Epithelial cell of esophagus (primary cell): ENCODE data around the gene FABP2.
A peak's percentile ranks its signal among the peaks of the same experiment; 100 is the strongest.
"Not testable (repeated sequence)": the region's sequence is repeated elsewhere in the genome, so short reads cannot be mapped to it uniquely, and the experiment has no call there.

Source experiments
- DNase-seq: peaks from one replicate; pipeline ENCODE4 v3.0.0; 2010; ENCODE audit warnings: low read depth
- H3K4me3 ChIP-seq: 2 replicates; pipeline ENCODE4 v1.5.1; 2011; ENCODE audit warnings: mild to moderate bottlenecking, low read length, control low read depth
- TF ChIP-seq, protein P1 (sequence below): IDR thresholded peaks from 2 replicates; pipeline ENCODE4 v1.5.1; 2011; ENCODE audit warnings: low read depth, mild to moderate bottlenecking, low read length, control low read depth, inconsistent platforms; ENCODE audit not compliant: insufficient read depth; ENCODE audit errors: missing control alignments

Gene FABP2

DNA sequence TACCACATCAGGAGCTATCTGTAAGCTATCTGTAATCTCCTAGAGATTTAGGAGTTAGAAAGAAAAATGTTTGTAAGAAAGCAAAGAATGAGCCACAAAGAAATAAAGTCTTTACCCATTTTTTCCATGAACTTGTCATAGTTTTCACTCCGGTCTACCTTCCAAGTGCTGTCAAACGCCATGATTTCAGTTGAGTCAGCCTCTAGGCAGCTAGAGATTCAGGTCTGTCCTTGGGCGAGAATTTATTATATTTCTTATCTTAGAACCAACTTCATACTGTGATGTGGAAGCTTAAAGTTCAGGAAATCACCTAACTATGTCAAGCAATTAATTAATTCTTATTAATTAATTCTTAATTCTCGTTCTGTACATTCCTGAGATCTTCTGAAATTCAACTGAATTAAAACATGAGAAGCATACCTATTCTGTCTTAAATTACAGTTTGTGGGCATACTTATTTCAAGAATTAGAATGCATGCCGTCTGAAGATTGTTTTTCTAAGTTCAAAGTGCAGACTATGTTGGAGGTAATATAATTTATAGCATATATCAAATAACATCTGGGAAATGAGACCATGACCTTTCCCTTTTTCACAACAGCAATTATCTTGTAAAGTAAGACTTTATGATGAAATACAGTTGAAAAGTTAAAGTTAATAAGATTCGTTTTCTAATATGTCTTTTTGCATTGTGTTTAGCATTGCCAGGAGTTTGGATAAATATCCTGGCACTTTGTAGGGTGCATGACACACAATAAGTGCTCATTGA, at the start of gene FABP2:
Gene FABP2 (minus strand): TSS at position 218 of the 767 bp plus-strand sequence. CDS start 36 bp downstream, at position 182.
- no peak for DNase-seq
- TF ChIP-seq, protein P1, sequence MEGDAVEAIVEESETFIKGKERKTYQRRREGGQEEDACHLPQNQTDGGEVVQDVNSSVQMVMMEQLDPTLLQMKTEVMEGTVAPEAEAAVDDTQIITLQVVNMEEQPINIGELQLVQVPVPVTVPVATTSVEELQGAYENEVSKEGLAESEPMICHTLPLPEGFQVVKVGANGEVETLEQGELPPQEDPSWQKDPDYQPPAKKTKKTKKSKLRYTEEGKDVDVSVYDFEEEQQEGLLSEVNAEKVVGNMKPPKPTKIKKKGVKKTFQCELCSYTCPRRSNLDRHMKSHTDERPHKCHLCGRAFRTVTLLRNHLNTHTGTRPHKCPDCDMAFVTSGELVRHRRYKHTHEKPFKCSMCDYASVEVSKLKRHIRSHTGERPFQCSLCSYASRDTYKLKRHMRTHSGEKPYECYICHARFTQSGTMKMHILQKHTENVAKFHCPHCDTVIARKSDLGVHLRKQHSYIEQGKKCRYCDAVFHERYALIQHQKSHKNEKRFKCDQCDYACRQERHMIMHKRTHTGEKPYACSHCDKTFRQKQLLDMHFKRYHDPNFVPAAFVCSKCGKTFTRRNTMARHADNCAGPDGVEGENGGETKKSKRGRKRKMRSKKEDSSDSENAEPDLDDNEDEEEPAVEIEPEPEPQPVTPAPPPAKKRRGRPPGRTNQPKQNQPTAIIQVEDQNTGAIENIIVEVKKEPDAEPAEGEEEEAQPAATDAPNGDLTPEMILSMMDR, result no peak
- H3K4me3 ChIP-seq, result no peak within 1 kb of the TSS

DNA sequence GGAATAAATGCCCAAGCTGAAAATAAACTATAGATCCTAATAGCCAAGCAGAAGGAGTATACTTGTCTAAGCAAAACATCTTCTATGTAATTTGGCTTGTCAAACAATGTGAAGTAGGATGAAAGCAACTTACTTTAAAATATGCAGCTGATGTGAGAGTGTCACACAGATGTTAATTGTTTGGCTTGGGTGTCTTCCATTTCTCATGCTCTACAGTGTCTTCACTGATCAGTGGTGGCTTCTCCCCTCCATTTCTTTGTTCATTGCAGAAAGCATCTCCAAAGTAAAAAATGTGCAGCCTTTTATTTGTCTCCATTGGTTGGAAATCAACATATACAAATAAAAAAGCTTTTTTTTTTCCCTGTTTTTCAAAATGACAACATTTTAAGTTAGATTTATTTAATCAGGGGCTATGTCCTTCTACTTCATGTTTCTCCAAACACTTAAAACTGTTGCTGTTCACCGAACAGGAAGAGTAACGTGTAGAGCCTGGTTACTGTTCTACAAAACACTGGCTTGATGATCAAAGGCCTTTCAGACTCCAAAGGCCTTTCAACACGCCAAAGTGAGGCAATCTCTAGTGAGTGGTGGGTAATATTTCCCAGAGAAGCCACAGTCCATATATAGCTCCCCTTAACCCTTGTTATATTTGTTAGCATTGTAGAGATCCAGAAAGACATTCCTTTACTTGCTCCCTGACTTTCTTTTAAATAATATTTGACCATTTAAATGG, 49.2 kb upstream of the FABP2 start:
- not testable (repeated sequence) for DNase-seq, H3K4me3 ChIP-seq

DNA sequence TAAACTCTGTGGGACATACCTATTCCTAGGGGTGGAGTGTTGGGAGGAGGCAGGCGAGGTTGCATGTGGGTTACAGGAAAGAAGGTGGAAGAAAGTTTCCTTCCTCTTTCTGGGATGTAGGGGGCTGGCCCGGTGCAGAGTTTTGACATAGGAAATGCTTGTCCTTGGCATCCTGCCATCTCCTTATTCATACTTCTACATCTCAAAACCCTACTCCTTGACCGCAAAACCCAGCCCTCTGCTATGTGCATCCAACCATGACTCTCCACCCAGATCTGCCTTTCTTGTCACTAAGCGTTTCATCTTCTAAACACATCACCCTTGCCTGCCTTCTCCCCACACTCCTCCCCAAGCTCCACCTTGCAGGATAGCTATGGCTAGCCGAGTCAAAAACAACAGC, 48.5 kb upstream of the FABP2 start:
- H3K4me3 ChIP-seq, result not testable (repeated sequence)
- peak; percentile 79 for DNase-seq

DNA sequence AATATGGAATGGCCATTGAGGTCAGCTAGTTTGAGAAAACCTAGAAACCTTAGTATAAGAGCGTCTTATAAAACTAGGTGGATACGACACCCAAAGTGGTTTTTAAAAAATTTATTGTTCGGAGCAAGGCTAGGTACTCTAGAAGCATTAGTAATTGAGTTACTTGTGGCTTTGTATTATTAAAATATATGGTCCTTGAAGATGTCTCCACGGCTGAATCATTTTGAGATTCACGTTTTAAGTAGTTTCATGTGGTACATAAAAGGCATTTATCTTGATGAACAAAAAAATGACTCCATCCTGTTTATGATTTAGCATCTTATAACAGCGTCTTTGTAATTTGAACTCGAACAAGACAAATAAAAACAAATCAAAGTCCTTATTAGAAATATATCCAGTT, 44.9 kb upstream of the FABP2 start:
- not testable (repeated sequence) for H3K4me3 ChIP-seq, DNase-seq

DNA sequence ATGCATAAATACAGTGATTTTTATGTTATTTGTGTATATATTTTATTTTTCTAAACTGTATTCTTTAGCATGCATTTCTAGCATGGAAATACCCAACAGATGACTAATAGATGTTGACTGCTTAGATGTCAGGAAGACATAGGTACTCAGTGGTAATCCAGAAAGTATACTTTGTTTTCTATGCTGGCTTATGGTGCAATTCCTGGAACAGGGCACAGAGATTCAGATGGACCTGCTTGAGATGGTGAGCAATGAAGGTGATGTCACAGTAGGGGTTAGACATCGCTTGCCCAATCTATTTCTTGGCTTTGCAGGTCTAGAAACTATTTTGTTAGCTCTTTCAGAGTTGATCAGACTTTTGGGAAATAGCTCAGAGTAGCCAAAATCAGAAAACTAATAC, 42.3 kb upstream of the FABP2 start:
- DNase-seq, result peak; percentile 73

DNA sequence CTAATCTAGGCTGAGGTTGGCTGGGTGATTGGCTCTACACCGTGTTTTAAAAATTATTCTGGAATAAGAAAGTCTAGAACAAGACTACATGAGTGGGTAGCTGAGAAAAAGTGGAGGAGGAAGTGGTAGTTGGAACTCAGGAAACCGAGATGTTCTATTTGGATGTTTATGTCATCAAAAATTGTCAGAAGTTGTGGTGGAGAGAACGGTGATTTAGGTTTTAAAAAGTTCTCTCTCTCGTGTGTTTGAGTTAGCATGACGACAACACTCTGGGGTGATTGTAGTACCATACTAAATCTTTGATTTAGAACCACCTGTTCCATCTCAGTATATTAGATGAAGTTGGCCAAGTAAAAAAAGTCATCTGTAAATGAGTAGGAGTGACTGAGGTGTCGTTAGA, 41.4 kb upstream of the FABP2 start:
- DNase-seq, H3K4me3 ChIP-seq: not testable (repeated sequence)

More for the DNA sequence above, 42.3 kb upstream of the FABP2 start:
- H3K4me3 ChIP-seq, result not testable (repeated sequence)

DNA sequence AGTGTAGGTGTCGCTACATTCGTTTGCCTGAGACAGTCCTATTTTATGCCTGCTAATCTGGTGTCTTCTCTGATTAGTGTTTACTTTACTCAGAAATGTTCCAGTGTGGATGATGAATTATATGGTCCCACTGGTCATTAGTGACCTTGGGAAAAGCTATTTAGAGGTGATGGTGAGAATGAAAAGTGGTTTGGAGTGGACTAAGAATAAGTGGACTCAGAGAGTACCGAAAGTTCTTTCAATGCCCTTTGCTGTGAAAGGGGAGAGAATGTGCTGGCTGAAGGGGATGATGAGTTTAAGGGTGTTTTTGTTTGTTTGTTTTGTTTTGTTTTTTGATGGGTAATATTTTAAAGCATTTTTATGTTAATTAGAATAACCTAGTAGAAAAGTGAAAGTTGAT, 40.5 kb upstream of the FABP2 start:
- not testable (repeated sequence) for H3K4me3 ChIP-seq, DNase-seq

DNA sequence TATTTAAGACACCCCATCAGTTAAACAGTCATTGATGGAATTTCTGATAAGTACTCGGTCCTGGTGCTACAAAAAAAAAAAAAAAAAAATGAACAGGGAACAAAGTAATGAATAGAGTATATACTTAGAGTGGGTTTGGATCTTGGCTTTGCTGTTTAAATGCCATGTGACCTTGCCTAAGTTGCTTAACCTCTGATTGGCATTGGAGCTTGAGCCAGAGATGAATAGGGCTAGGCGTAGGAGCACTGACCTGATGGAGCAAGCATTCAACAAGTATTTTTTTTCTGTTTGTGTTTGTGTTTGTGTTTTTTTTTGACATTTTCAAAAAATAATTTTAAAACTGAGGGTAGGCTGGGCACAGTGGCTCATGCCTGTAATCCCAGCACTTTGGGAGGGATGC, 37.9 kb upstream of the FABP2 start:
- not testable (repeated sequence) for DNase-seq, H3K4me3 ChIP-seq

DNA sequence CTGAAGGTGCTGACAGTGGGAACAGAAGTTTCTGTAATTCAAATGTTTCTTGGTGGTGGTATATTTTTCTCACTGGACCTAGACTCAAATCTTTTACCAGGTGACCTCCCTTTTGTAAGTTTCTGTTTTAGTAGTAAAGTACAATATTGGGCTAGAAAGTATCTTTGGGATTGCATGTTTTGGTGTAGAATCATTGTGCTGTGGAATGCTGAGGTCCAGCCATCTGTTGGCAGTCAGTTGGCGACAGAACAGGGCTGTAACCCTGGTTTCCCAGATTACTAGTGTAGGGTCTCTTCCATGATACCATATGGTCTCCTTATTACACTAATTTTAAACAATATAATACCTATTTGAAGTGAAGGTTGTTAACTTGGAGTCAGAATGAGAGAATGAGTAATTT, 34.9 kb upstream of the FABP2 start:
- H3K4me3 ChIP-seq, DNase-seq: not testable (repeated sequence)

DNA sequence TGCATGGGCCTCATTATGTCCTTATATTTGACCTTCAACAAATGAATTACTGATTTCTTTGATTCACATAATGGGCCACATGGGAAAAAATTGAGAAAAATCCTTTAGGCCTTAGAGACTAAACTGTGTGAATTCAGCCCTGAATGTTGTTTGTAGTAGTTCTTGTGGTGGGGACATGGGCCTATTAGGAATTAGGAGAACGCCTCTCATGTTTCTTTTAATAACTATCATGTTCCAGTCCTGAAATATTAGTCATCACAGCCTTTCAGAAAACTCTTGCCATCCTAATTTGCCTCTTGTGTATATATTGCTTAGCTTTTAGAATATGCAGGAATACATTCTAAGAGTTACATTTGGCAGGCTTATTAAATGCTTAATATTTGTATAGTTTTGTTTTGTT, 34.1 kb upstream of the FABP2 start:
- H3K4me3 ChIP-seq, DNase-seq: not testable (repeated sequence)

DNA sequence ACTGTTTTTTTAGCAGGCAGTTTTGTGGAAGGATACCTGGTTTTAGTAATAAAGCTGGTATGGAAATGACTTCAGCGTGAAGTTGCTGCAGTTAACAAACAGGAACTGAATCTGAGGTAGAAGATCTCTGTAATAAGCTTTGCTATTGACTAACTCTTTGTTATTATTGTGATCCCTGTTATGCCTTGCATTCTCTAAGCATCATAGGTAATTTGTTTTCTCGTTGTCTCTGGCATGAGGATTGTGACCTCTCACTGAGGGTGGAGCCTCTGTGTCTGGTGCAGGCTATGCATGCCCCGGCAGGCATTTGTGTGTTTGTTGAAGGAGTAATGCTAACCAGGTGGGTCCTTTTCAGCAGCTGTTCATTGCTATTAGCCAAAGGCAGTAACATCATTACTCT, 31.4 kb upstream of the FABP2 start:
- H3K4me3 ChIP-seq, result not testable (repeated sequence)
- DNase-seq, result peak; percentile 74

DNA sequence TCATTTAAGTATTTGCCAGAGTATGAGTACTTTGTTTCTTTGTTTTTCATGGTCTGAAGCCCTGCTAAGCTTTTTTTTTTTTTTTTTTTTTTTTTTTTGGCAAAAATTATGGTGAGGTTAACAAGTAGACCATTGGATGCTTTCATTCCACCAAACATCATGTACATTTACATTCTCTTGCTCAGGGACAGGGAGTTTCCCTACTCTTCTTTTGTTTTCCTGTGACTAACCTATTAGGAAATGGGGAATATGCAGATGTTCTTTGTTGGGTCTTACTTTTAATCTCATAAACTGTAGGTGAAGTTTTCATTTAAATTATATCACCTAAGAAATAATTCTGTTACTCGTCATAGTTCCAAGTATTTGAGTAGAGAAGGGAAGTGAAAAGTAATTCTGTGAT, 26.2 kb upstream of the FABP2 start:
- DNase-seq, H3K4me3 ChIP-seq: not testable (repeated sequence)

DNA sequence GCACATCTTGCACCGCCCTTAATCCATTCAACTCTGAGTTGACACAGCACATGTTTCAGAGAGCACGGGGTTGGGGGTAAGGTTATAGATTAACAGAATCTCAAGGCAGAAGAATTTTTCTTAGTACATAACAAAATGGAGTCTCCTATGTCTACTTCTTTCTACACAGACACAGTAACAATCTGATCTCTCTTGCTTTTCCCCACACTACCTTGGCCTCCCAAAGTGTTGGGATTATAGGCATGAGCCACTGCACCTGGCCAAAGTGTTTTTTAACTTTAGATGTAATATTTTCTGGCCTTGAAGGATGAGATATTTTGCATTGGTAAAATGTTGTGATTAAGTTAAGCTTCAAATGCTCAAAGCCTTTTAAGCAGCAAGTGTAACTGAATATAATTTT, 21.4 kb upstream of the FABP2 start:
- not testable (repeated sequence) for H3K4me3 ChIP-seq, DNase-seq

DNA sequence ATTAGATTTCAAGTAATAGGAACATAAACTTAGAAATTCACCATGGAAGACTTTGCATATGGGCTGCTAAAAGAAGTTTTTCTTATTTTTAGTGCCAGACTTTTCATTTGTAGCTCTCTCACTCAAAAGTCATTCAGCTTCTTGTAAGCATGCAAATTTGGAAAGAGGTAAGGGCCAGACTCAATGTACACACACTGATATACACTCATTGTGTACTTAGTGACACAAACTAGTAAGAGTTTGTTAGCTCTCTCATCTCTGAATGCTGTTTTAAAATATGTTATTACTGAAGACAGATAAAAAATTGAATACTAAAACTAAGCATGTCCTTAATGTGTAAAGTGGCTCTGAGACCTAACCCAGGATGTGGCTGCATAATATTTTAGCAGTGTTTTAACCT, 18.0 kb upstream of the FABP2 start:
- DNase-seq, H3K4me3 ChIP-seq: not testable (repeated sequence)
